Stimulated activated CD4-positive, alpha-beta T cell treated with anti-CD3 and anti-CD28 coated beads, Interleukin-12 subunit alpha, Interleukin-12 subunit beta, amount 100 ng/mL, for 24 hours (primary cell): ENCODE measurements around the gene TBC1D21.

Experiments used
- DNase-seq, 2 experiments: peaks; one replicate each; pipeline ENCODE4 v3.0.0-alpha.2; 2020; ENCODE audit warnings: low read depth in 2 of 2

The TBC1D21 gene, protein sequence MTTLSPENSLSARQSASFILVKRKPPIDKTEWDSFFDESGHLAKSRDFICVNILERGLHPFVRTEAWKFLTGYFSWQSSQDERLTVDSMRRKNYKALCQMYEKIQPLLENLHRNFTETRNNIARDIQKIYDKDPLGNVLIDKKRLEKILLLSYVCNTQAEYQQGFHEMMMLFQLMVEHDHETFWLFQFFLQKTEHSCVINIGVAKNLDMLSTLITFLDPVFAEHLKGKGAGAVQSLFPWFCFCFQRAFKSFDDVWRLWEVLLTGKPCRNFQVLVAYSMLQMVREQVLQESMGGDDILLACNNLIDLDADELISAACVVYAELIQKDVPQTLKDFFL

DNA sequence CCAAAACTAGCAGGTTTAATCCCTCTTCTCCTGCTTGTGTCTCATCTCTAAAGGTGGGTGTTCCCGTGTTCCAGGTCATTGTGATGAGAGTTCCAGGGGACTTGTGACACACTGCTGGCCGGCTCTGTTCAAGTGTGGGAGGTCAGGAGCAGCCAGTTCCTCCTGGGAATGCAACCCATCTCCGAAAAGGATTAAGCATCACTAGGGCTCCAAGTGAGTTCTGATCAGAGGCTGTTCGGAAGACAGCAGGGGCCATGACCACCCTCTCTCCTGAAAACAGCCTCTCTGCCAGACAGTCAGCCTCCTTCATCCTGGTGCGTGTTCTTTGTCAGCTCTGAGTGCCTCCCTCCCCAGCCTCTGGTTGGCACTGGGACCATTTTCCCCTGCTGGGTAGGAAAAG is at the start of gene TBC1D21:
Gene TBC1D21, plus strand, starts transcription at position 109 of the 400 bp plus-strand sequence. Its CDS starts 146 bp downstream, at position 255.
- DNase-seq, result no peak

DNA sequence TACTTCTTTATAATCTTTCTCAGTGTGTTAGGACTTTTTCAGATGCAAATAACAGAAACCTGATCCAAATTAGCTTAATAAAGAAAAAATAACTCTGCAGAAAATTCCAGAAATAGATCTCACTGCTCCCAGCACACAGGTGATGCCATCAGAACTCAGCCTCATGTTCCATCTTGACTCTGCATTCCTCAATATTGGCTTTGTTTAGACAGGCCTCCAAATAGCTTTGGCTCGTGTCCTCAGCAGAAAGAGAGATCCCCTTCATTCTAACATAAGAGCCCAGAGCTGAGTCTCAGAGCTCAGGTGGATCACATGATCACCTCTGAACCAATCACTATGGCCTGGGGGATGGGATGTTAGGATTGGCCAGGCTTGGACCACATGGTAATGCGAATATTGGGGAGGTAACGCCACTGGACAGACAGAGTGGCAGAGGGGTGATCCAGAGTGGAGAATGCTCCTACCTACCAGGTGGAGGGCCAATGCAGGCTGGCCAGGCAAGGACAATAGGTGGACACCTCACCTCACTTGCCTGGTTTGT is 46.6 kb upstream of the TBC1D21 start:
- no peak for DNase-seq

DNA sequence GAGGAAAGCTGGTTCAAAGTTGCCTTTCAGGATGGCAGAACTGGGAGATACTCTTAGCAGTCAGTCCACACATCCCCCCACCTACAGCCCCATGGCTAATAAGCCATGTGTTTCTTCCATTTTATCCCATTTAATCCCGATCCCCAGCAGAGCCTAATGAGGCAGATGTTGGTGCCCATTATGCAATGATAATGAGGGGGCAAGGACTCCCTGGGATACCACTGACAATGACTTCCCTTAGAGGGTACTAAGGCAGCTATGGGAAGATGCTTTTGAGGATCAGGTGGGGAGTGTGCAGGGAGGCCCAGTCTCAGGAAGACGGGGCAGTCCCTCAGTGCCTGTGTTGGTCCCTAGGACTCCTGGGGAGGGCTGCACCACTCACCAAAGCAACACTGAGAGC is 43.8 kb upstream of the TBC1D21 start:
- DNase-seq, result no peak

DNA sequence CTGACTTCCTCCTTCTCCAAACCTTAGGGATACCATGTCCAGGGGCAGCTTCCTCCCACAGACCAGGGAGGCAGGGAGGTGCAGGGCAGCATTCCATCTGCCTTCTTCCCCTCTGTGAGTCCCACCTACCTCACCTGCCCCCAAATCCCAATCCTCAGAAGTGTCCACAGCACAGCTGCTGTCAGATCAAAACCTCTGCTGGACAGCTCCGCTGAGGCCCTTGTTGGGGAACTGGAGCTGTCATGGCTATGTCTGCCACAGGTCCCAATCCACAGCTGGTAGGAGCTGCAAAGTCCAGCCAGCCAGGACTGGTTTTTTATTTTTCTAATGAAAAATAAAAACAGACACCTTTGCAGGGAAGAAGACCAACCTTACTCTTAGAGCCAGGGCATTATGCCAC is 40.7 kb upstream of the TBC1D21 start:
- DNase-seq, result no peak

DNA sequence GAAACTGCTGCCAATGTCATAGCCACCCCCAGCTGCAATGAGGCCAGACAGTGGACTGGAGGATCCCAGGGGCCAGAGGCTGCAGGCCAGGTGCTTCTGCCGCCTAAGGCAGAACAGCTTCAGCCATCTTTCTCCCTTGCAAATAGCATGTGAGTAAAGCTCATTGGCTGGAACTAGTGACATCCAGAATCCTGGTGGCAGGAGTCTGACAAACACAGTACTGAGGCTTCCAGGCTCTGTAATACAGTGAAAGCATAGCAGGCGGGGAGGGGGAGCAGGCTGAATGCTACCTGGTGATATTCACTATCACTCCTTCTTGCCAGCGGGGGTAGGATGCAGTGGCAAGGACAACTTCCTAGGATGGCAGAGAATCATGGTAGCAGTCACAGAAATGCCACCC is 36.5 kb upstream of the TBC1D21 start:
- no peak for DNase-seq

DNA sequence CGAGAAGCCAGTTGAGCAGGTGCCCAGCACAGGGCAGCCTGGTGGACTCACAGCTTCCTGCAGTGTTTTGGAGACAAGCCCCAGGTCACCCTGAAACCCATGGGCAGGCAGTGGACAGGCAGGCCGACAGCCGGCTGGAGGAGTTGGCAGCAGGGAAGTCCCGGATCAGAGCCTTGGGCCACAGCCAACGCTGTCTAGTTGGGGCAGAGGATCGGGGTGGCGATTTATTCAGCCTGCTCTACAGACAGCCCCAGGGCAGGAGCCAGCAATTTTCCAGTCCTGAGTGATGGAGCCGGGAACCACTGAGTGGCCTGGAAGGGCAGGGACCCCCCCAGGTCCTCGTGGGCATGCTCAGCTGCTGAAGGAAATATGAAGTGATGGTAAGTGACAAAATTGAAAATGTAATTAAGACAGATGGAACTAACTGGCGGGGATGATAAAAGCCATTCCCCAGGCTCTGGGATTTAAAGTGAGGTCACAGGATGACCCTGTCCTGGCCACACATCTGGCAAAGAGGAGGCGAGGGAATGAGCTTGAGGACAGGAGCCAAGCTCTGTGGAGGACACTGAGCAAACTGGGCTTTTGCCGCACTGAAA is 34.4 kb upstream of the TBC1D21 start:
- no peak for DNase-seq

DNA sequence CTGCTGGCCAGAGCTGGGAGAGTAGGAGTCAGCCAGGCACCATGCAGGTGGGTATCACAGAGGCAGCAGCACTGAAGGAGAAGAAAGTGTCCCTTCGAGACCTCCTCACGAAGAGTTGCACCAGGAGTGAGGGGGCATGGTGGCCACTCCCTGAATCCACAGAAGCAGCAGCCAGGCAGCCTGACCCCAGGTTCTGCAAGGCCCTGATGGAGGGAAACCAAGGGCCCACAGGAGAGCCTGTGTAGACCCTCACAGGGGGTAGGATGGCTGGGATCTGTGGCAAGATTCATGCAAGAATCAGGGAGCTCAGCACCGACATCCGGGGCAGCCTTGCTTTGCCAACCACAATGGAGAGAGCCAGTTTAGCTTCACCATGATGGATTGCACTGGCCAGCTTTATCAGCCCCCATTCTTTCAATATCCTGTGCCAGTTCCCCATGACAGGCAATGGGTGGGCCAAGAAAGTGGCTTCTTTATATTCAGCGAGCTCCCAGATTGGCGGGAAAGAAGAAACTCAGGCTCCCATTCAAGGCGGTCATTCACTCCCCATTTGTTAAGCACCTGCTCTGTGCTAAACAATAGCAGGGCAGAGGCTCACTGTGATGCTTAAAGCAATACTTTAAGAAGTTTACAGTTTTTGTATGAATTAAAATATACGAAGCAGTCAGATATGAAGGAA is 33.5 kb upstream of the TBC1D21 start:
- DNase-seq, result no peak

DNA sequence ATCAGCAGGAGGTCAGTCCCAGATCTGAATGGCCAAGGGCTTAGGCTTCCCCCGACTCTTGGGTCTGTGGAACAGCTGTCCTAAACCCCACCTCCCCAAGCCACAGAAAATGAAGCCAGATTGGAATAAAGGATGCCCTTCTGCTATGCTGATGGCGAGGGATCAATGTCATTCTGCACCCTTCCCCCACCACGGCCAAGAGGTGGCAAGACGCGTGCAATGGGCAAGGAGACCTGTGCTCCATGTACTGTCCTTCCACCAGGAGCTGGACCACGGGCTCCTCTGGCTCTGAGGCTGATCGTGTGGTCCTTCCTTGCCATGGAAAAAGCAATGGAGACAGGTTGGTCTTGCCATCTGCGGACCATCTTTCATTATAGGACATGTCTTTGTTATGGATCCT is 32.6 kb upstream of the TBC1D21 start:
- DNase-seq, result no peak

DNA sequence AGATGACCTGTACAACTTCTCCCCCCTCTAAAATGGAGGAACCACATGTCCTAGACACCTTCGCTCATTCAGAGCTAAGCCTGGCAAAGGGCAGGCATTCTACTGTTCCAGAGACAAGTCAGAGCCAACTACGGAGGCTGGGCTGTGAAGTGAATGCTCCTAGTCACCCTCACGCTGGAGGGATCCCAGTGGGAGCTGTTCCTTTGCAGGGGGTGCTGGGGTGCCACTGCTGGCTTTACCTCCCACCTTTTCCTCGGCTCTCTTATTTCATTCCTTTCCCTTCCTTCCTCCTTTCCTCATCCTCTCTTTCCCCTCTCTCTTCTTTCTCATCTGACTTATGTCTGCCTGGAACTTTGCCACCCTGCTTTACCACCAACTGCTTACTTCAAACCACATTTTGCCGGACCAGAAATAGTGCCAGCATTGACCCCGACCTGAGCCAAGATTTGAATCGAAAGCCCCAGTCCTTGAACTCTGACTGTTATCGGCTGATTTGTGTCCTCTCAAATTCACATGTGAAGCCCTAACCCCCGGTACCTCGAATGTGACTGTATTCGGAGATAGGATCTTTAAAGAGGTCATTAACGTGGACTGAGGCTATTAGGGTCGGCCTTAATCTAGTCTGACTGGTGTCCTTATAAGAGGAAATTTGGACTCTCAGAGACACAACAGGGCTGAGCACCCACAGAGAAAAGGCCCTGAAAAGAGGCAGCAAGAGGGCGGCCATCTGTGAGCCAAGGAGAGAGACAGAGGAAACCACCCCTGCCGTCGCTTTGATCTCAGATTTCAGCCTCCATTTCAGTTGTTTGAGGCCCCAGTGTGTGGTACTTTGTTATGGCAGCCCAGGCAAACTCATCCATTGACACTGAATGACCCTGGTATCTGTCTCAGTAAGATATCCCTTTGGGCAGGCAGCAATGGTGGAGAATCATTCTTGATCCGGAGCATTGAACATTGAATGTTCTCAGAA is 31.3 kb upstream of the TBC1D21 start:
- DNase-seq, result no peak

DNA sequence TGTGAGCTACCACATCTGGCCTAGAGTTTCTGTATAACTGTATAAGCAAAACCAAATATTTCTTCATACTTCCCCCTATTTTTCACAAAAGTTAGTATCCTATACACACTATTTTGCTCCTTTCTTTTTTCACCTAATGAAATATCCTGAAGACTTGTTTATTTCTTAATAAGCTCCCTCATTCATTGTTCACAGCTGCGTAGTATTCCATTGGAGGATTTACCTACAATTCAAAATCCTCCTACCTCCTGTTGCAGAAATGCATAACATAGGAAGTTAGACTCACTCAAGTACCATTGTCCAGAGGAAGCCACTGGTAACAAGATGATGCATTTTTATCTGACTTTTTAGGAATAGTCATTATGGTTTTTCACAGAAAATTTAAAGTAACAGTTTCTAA is 29.6 kb upstream of the TBC1D21 start:
- DNase-seq, result no peak

DNA sequence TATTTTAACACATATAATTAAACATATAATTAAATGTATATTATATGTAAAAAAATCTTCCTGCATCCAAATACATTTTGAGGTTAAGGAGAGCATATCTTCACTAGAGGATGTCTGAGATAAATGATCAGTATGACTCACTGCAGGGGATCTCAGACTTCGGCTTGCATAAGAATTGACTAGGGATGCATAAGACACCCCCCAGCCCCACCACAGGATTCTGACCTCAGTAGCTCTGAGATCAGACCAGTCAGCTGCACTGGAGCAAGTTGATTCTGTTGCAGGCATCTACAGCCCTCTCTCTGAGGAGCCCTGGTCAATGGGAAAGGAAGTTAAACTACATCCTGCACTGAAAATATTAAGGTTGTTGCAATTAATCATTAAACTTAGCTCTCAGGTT is 29.0 kb upstream of the TBC1D21 start:
- DNase-seq, result no peak

DNA sequence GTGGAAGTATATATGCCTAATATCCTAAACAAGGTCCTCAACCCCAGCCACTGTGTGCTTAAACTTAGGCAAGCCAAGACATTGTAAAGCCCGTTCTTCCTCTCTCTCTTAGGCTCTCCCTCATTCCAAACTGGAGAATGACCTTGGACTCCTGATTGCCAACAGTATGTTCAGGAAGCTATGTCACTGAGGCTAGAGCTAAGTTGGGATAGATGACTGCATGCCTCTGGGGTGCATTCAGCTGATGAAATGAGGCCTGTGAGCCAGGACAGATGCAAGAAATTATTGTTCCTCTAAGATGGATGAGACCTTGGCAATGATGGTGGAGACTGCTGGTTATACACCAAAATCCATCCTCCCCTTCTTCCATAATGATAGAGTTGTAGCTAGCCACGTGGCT is 27.9 kb upstream of the TBC1D21 start:
- no peak for DNase-seq

DNA sequence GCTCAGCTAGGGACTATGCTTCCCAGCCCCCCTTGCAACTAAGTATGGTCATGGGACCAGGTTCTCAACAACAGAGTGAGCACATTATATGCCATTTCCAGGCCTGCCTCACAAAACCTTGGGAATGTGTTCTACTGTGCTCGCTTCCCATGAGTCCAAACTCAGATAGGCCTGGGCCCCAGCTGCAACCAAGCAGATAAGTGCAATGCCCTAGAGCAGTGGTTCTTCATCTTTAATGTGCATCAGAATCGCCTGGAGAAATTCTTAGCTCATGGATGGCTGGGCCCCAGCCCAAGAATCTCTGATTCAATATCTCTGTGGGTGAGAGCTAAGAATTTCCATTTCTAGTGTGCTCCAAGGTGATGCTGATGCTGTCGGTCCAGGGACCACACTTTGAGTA is 27.5 kb upstream of the TBC1D21 start:
- DNase-seq, result no peak

DNA sequence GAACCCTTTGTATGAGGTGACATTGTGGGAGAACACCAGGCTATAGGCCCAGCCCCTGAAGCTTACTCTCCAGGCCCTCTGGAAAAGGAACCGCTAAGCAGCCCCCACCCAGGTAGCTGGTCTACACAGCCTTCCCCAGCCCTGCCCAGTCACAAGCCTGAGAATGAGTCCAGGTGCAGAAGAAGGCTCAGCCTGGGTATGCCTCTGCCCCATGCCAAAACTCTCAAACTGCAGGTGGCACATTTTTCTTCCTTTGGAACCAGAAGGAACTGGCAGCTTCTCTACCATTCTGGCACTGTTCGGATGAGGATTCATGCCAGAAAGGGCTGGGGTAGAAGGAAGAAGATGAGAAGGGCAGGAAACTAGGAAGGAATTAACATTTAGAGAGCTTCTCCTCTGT is 23.7 kb upstream of the TBC1D21 start:
- no peak for DNase-seq

DNA sequence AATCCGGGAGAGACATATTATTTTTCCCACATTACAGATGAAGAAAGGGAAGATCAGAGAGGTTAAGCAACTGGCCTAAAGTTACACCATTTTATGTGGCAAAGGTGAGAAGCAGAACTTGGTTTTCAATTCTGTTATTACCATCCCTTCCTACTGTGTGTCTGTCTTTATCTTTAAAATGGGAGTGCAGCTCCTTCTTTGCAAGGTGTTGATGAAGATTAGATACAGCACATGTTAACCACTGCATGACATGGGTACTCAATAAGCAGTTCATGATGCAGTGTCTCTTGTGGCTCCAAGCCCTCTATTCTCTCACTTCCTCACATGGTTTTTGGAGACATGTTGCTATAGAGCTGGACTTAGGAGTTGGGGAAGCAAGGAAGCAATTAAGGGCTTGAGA is 23.1 kb upstream of the TBC1D21 start:
- no peak for DNase-seq

DNA sequence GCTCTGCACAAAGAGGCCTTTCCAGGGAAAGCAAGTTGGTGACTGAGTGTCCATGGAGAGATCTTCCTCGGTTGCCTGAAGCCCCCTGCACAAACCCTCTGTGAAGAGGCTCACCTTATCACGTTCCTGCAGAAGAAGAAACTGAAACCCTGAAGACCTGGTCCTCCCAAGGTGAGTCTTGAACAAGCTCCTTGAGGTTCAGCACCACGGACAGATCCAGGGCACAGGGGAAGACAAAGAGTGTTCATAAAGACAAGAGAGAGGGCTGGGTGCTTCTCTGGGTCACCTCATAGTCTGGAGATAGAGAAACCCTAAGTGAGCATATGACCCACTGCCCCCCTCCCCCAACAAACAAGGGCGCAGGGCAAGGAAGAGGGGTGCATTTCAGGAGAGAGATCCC is 21.7 kb upstream of the TBC1D21 start:
- peak in 1 of 2 experiments; percentile 10 for DNase-seq

DNA sequence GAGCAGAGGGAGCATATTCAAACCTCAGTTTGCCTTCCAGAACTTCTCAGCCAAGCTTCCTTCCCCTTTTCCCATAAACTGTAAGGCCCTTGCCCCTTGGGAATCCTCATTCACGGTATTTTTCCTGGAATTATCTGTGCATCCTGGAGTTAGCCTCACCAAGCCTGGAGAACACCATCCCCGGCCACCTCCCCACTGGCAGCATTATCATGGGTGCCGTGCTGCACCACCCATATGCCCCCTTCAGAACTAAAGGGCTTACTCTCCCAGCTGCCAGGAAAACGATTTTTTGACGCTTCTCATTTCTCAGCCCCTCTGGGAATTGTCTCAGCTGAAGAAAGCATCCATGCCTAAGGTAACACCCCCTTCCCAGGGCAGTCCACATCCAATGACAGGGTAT is 20.9 kb upstream of the TBC1D21 start:
- DNase-seq, result no peak

DNA sequence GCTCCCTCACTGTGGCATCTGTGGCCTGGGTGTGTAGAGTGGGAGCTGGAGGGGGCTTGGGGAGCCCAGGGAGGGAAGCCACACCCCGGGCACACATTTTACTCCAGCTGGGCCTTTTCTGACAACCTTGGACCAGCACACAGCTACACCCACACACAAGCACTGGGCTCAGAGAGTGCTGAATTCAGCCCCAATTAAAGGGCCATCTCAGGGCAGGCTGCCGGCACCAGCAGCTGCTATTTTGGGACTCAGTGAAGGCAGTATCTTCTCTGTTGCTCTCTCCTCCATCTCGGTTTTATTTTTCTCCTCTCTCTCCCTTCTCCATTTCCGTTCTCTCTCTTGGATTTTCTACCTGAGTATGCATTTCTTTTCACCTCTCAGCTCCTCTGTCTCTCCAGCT is 19.1 kb upstream of the TBC1D21 start:
- no peak for DNase-seq

DNA sequence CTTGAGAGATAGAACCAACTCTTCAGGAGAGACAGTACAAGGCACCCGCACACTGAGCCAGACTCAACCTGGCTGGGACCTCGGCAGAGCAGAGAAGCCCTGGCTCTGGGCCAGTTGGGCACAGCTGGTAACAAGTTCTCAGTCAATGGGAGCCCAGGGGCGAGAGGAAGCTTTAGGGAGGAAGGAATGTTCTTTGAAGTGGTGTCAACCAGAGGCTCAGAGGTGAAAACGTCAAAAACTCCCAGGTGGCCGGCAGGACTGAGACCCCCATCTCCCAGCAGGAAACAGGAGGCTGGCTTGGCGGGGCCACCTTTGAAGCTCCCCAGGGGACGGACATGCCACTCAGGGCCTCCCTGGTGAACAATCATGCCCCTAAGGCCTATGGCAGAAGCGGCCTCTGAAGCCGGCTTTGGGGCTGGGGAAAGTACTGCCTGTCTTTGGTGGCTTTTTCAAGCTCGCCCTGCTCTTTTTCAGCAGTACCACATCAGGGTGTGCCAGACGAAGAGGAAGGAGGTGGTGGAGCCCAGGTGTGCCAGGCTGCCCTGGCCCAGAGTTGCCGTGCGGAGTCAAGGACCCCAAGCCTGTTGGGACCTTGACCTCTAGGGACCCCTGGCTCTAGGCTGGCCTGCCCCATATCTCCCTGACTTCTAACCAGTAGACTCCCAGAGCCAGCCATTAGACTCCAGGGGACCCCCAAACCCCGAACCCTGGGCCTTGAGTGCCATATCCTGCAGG is 16.7 kb upstream of the TBC1D21 start:
- no peak for DNase-seq

DNA sequence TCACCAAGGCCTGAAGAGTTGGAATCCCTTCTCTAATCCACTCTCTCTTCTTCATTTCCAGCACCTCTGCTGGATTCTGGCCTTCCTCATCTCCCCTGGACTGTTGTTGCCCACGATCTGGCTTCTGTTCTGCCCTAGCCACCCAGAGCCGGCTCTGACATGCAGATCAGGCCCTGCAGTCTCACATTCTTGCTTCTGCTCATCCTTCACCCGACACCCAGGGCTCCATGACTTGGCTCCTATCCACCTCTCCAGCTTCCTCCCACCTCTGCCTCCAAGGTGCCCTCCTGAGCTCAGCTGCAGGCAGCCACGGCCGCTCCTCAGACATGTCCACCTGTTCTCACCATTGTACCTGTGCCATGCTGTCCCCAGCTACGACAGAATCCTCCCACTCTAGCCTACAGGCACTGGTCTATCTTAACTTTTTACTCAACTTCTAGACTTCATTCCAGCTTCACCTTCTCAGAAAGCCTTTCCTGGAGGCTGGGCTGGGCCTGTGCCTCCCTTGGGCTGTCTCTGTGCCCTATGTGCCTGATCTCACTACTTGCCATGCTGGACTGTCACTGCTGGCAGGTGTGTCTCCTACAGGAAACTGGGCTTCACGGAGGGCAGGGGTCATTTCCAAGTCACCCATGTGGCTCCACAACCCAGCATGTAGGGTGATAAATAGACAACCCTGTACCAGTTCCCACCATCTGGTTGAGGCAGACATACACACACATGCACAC is 16.0 kb upstream of the TBC1D21 start:
- DNase-seq, result no peak
